ENCODE data around the gene TMEM203. TPM values are rescaled to one million over a fixed set of nuclear protein-coding genes. Genes with fewer than 3 reads are reported as not detected.
A peak's percentile ranks its signal among the peaks of the same experiment; 100 is the strongest.

Gene TMEM203
- total and polyA plus RNA-seq, 2 of the 13 experiments (the other 11 are each of a cell fraction or from before 2014, with no cell fraction given): 23.4 to 36.7 TPM

DNA sequence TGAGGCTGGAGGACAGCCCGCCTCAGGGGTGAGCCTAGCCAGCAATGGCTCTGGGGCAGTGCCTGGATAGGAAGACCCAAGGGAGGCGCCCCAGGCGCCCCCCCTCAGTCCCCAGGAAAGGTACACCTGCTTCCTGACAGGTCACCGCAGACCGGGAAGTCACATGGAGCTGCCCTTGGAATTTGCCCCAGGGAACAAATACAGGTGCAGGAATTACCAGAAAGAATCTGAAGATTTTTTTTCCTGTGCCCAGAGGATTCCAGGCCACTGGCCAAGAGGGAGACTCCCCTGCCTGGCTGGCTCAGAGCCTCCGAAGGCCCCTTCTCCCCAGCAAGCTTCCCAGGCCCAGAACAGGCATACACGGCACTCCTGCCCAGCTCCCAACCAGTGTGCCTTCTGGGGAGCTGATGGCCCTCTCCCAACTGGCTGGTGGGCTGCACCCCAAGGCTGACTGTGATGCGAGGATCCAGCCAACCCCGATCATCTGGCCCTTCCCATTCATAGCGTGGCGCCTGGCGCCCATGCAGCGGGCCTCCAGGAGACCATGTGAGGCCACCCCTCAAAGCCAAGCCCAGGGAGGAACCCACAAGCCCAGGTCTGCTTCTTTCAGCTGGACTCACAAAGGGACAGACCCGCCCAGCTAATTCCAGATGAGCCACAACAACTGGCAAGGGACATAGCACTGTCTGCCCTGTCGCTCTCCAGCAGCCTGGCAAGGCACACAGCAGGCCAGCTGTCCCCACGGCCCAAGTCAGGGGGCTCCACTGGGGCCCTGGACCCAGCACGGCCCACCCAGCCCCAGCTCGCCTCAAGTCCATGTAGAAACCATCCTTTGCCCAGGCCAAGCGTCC lies 7.2 kb downstream of the TMEM203 start (continued):
- TF ChIP-seq ZNF605 (CRISPR knock-in tag; IDR thresholded peaks at IDR 0.05): no peak
- peak; percentile 67 for TF ChIP-seq HNF4A (CRISPR knock-in tag; IDR thresholded peaks at IDR 0.05)
- TF ChIP-seq ZFP1 (CRISPR knock-in tag; IDR thresholded peaks at IDR 0.05): no peak
- no peak for TF ChIP-seq ZNF839 (CRISPR knock-in tag; IDR thresholded peaks at IDR 0.05; ENCODE audit: borderline replicate concordance)
- TF ChIP-seq, protein P1, sequence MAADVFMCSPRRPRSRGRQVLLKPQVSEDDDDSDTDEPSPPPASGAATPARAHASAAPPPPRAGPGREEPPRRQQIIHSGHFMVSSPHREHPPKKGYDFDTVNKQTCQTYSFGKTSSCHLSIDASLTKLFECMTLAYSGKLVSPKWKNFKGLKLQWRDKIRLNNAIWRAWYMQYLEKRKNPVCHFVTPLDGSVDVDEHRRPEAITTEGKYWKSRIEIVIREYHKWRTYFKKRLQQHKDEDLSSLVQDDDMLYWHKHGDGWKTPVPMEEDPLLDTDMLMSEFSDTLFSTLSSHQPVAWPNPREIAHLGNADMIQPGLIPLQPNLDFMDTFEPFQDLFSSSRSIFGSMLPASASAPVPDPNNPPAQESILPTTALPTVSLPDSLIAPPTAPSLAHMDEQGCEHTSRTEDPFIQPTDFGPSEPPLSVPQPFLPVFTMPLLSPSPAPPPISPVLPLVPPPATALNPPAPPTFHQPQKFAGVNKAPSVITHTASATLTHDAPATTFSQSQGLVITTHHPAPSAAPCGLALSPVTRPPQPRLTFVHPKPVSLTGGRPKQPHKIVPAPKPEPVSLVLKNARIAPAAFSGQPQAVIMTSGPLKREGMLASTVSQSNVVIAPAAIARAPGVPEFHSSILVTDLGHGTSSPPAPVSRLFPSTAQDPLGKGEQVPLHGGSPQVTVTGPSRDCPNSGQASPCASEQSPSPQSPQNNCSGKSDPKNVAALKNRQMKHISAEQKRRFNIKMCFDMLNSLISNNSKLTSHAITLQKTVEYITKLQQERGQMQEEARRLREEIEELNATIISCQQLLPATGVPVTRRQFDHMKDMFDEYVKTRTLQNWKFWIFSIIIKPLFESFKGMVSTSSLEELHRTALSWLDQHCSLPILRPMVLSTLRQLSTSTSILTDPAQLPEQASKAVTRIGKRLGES (CRISPR knock-in tag; IDR thresholded peaks at IDR 0.05; ENCODE audit: borderline replicate concordance): no peak
- no peak for TF ChIP-seq ZNF670 (CRISPR knock-in tag; IDR thresholded peaks at IDR 0.05; ENCODE audit: borderline replicate concordance)
- no peak for TF ChIP-seq ASH2L (IDR thresholded peaks at IDR 0.05; ENCODE audit: insufficient read length, low read depth, low read length)
- TF ChIP-seq SRF (IDR thresholded peaks at IDR 0.05; ENCODE audit: low read depth, low read length): no peak
- peak; percentile 45; the same call in 1 of the 2 replicates for TF ChIP-seq SNAI1 (CRISPR knock-in tag; IDR thresholded peaks at IDR 0.05; ENCODE audit: borderline replicate concordance)
- TF ChIP-seq ZNF577 (CRISPR knock-in tag; IDR thresholded peaks at IDR 0.05; ENCODE audit: borderline replicate concordance, low read depth): no peak
- TF ChIP-seq SYNCRIP (IDR thresholded peaks at IDR 0.05; ENCODE audit: insufficient read depth, low read depth, low read length): no peak
- TF ChIP-seq SNRNP70 (IDR thresholded peaks at IDR 0.05; ENCODE audit: low read depth, low read length): no peak
- TF ChIP-seq, protein P2, sequence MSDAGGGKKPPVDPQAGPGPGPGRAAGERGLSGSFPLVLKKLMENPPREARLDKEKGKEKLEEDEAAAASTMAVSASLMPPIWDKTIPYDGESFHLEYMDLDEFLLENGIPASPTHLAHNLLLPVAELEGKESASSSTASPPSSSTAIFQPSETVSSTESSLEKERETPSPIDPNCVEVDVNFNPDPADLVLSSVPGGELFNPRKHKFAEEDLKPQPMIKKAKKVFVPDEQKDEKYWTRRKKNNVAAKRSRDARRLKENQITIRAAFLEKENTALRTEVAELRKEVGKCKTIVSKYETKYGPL (CRISPR knock-in tag; IDR thresholded peaks at IDR 0.05): no peak
- TF ChIP-seq, protein P3, sequence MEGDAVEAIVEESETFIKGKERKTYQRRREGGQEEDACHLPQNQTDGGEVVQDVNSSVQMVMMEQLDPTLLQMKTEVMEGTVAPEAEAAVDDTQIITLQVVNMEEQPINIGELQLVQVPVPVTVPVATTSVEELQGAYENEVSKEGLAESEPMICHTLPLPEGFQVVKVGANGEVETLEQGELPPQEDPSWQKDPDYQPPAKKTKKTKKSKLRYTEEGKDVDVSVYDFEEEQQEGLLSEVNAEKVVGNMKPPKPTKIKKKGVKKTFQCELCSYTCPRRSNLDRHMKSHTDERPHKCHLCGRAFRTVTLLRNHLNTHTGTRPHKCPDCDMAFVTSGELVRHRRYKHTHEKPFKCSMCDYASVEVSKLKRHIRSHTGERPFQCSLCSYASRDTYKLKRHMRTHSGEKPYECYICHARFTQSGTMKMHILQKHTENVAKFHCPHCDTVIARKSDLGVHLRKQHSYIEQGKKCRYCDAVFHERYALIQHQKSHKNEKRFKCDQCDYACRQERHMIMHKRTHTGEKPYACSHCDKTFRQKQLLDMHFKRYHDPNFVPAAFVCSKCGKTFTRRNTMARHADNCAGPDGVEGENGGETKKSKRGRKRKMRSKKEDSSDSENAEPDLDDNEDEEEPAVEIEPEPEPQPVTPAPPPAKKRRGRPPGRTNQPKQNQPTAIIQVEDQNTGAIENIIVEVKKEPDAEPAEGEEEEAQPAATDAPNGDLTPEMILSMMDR (CRISPR knock-in tag; IDR thresholded peaks at IDR 0.05): no peak
- TF ChIP-seq BHLHE40 (IDR thresholded peaks at IDR 0.05; ENCODE audit: low read length): no peak
- TF ChIP-seq DNMT3B (CRISPR knock-in tag; conservative IDR thresholded peaks at IDR 0.05): no peak
- no peak for TF ChIP-seq ZNF792 (CRISPR knock-in tag; IDR thresholded peaks at IDR 0.05)
- no peak for TF ChIP-seq SNAPC4 (CRISPR knock-in tag; IDR thresholded peaks at IDR 0.05)
- 0 out of 2 replicates have a peak, but pooled peaks have one; percentile 18 for TF ChIP-seq NFYC (CRISPR knock-in tag; IDR thresholded peaks at IDR 0.05)
- TF ChIP-seq NFRKB (IDR thresholded peaks at IDR 0.05): no peak
